Peyer's patch (tissue), 4 donors: ENCODE data around the gene PLXNA2.

Source experiments
- CTCF ChIP-seq, 6 experiments: fragments of 450-650 bp in 4 of 6; fragments of 200-600 bp in 2 of 6; sonication (generic) in 1 of 6; IDR thresholded peaks; one replicate each; pipeline ENCODE4 v1.5.1; 2017 to 2019; ENCODE audit warnings: antibody characterized with exemption in 6 of 6, mild to moderate bottlenecking in 3 of 6, moderate library complexity in 1 of 6
- POLR2A ChIP-seq, 2 donors: fragments of 450-650 bp; IDR thresholded peaks; one replicate each; pipeline ENCODE4 v1.5.1; 2017; ENCODE audit warnings: antibody characterized with exemption in 2 of 2, mild to moderate bottlenecking in 2 of 2, moderate library complexity in 2 of 2

- no peak for TF ChIP-seq POLR2A (IDR thresholded peaks at IDR 0.05)
- no peak for TF ChIP-seq CTCF (IDR thresholded peaks at IDR 0.05)
These were observed 190.5 kb downstream of the PLXNA2 start for GRCh38 chr1:208053661-208054060.
